Kidney epithelial cell (primary cell): ENCODE measurements around the gene NCBP3. TPM values are rescaled to one million over a fixed set of nuclear protein-coding genes. Genes with fewer than 3 reads are reported as not detected.

Experiments used
- DNase-seq: peaks from one replicate; pipeline ENCODE4 v3.0.0-alpha.2; 2010; ENCODE audit warnings: low read depth
- H3K27me3 ChIP-seq: 2 replicates; pipeline ENCODE4 v1.6.0; 2011; ENCODE audit warnings: low read length; ENCODE audit not compliant: control insufficient read depth, insufficient read depth
- H3K36me3 ChIP-seq: 2 replicates; pipeline ENCODE4 v1.5.1; 2011; ENCODE audit warnings: low read length; ENCODE audit not compliant: control insufficient read depth, insufficient read depth
- H3K4me3 ChIP-seq: 2 replicates; pipeline ENCODE4 v1.5.1; 2011; ENCODE audit warnings: low read depth, mild to moderate bottlenecking, control low read depth, low read length
- total RNA-seq: library from RNA; depleted of rRNA; stranded (reverse); fragments of >200 nt; gene quantifications from 2 replicates; pipeline ENCODE4 v1.2.3, GENCODE V29; 2015
- TF ChIP-seq, protein P1 (sequence below): IDR thresholded peaks from 2 replicates; pipeline ENCODE4 v1.5.1; 2011; ENCODE audit warnings: mild to moderate bottlenecking, moderate library complexity, low read length, control low read depth, inconsistent platforms; ENCODE audit not compliant: insufficient read depth, poor library complexity, severe bottlenecking

Gene NCBP3
- total RNA-seq, 1 donor from 2014 or later, result 29.1 TPM

DNA sequence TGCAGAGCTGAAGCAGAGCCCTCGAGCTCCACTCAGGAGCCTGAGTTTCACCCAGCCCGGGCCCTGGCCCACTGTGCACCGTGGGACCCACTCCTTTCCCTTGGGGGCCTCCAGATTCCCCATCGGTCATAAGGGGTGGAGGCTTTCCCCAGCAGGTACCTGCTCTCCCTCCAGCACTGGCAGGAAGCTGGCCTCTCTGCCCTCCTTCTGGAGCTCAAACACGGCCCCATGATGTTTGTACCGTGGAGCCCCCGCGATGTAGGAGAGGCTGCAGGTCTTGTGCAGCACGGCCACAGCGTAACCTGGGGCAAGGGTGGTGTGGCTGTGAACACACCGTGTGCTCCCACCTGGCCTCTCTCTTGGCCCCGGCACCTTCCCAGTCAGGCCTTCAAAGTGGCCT lies 92.4 kb downstream of the NCBP3 start:
- DNase-seq, result no peak
- TF ChIP-seq, protein P1, sequence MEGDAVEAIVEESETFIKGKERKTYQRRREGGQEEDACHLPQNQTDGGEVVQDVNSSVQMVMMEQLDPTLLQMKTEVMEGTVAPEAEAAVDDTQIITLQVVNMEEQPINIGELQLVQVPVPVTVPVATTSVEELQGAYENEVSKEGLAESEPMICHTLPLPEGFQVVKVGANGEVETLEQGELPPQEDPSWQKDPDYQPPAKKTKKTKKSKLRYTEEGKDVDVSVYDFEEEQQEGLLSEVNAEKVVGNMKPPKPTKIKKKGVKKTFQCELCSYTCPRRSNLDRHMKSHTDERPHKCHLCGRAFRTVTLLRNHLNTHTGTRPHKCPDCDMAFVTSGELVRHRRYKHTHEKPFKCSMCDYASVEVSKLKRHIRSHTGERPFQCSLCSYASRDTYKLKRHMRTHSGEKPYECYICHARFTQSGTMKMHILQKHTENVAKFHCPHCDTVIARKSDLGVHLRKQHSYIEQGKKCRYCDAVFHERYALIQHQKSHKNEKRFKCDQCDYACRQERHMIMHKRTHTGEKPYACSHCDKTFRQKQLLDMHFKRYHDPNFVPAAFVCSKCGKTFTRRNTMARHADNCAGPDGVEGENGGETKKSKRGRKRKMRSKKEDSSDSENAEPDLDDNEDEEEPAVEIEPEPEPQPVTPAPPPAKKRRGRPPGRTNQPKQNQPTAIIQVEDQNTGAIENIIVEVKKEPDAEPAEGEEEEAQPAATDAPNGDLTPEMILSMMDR, result no peak
- no peaks in the 10 kb centered on the region for H3K36me3 ChIP-seq
- H3K27me3 ChIP-seq, result no peaks in the 10 kb centered on the region
- no peak overlapping the region for H3K4me3 ChIP-seq

Other genes starting within 250 kb of the NCBP3 start
- 2.0 and 2.2 TPM in 2 replicates for gene TRPV1, start 236.8 kb downstream of the NCBP3 start, total RNA-seq
- 16.0 and 17.5 TPM in 2 replicates for gene SHPK, start 210.0 kb downstream of the NCBP3 start, total RNA-seq
- gene CTNS, start 209.5 kb downstream of the NCBP3 start, total RNA-seq, result 49.4 and 55.4 TPM in 2 replicates
- gene TAX1BP3, start 177.7 kb downstream of the NCBP3 start, total RNA-seq, result 398 and 497 TPM in 2 replicates
- 24.9 and 30.0 TPM in 2 replicates for gene EMC6, start 177.4 kb downstream of the NCBP3 start, total RNA-seq
- gene P2RX5, start 150.1 kb downstream of the NCBP3 start, total RNA-seq, result 6.0 and 8.4 TPM in 2 replicates
- 3.0 and 3.6 TPM in 2 replicates for gene HASPIN, start 122.3 kb downstream of the NCBP3 start, total RNA-seq
- gene ITGAE, start 45.1 kb downstream of the NCBP3 start, total RNA-seq, result 24.7 and 29.7 TPM in 2 replicates
- 7.8 and 10.5 TPM in 2 replicates for gene CAMKK1, start 46.8 kb upstream of the NCBP3 start, total RNA-seq
- not detected in 2 replicates for gene P2RX1, start 70.2 kb upstream of the NCBP3 start, total RNA-seq
- gene ATP2A3, start 118.2 kb upstream of the NCBP3 start, total RNA-seq, result 11.1 and 13.3 TPM in 2 replicates